Adipose tissue (tissue), 3 donors: Measurements from ENCODE around the gene APC2. TPM values are rescaled to one million over a fixed set of nuclear protein-coding genes. Genes with fewer than 3 reads are reported as not detected.

Source experiments
- H3K27ac ChIP-seq: one replicate; pipeline ENCODE4 v1.5.1; 2013; ENCODE audit warnings: low read depth, low read length
- WGBS, 3 donors: extraction: QIAGEN DNeasy Blood & Tissue Kit; methylation state at CpG; one replicate each; pipeline ENCODE4 v1.1.7; 2013; 5-methylcytosine and 5-hydroxymethylcytosine counted together
- polyA plus RNA-seq, 3 donors: library from polyadenylated mRNA; stranded (reverse); fragments of 200-250 nt; gene quantifications; one replicate each; pipeline ENCODE4 v1.2.3, GENCODE V29; 2013
- donor health status: healthy with polysubstance abuse.
- donor health status: Bipolar disorder and iron deficiency.
- donor health status: healthy.

APC2 gene
- polyA plus RNA-seq, 3 donors: 0.06 TPM; not detected in 1

DNA sequence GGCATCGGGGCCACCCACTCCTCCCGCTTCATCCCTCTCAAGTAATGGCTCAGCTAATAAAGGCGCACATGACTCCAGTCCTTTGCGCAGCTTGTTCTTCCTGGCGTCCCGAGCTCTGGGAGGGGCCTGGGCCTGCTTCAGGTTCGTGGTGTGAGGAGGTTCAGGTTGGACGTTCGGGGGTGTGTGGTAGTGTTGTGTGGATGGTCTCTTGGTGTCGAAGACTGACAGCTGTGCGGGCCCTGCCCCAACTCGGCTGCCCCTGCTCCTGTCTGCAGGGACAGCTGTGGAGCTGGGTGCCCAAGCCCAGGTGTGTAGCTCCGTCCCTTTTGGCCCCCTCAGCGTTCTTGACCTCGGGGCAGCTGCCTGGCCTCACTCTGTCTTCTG is 9.5 kb upstream of the APC2 start:
- WGBS, 3 donors: 82 to 91% (median 87%) methylated on average over 15 of the region's 15 CpGs
- H3K27ac ChIP-seq: no peak overlapping the region

DNA sequence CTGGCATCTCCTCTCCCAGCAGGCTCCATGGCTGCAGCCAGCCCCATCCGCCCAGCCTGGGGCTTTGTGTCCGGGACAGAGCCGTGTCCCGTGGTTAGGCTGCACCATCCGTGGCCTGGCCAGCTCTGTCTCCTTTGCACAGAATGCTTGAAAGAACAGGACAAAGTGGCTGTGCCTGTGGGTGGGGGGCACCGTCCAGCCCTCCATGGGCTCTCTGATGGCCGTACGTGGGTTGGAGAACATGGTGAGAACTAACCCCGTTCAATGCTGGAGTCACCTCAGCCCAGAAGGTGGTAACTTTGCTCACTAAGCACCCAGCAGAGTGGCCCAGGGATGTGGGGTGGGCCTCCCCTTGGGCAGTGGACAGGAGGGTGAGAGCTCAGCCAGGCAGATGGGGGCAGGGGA is 8.9 kb upstream of the APC2 start:
- 89 to 94% (median 94%) methylated on average over 9 of the region's 9 CpGs for WGBS, 3 donors
- no peak overlapping the region for H3K27ac ChIP-seq

DNA sequence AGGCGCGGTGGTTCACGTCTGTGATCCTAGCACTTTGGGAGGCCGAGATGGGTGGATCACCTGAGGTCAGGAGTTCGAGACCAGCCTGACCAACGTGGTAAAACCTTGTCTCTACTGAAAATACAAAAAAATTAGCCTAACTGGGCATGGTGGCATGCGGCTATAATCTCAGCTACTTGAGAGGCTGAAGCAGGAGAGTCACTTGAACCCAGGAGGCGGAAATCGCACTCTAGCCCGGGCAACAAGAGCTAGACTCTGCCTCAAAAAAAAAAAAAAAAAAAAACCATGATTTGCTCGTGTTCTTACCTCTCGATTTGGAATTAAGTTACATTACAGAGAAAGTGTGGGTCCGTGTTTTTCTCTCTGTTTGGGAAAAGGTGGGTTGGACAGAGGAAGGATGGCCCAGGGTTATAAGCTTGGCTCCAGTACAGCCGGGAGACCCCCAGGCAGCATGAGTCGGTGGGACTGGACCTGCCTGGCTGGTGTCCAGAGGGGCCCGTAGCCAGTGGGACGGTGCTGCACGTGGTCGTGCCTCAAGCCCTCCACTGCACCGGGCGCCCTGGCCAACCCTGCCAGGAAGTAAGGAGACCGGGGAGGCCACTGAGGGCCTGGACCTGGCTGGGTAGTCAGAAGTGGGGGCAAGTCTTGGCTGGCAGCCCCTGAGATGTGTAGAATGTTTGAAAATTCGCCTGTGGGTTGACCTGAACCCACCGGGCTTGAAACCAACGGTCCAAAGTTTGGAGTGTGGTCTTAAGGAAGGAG is 8.1 kb upstream of the APC2 start:
- 86 to 88% (median 86%) methylated on average over 25 of the region's 25 CpGs for WGBS, 3 donors
- no peak overlapping the region for H3K27ac ChIP-seq

DNA sequence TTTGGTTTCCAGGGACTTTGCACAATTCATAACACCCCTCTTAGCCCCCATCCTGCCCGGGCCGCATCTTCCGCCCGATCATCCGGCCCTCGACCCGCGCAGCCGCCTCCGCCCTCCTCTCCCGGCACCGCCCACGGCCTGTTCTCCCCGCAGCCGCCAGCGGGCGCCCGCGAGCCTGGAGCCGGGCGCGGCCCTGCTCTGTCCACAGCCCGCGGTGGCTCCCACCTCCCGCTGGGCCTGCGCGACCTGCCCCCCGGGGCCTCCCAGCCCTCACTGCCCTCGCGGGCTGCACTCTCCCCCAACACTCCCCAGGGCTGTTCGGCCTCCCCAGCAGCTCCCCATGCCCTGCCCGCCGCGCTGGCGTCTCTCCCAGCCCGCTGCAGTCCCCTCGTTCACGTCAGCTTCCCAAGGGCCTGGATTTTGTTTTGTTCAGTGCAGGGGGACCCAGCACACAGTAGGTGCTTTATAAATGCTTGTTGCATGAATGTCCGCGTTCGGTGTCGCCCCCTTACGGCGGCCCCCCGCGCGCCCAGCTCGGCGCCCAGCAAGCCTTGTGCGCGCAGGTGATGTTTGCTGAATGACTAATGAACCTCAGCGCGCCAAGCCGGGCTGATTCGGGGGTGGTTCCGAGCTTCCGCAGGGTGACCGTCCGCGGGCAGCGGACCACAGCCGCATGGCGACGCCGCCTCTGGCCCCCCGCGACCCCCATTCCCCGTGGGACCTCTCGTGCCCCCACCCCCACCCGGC is 4.6 kb upstream of the APC2 start:
- 1 to 2% (median 2%) methylated on average over 59 to 70 of the region's 70 CpGs for WGBS, 3 donors

GRCh38 chr19:1445932-1446712 is 3.8 kb upstream of the APC2 start:
- 0 to 2% (median 2%) methylated on average over 46 to 99 of the region's 99 CpGs for WGBS, 3 donors
- no peak overlapping the region for H3K27ac ChIP-seq

More for the DNA sequence above, 4.6 kb upstream of the APC2 start:
- H3K27ac ChIP-seq: no peak overlapping the region

DNA sequence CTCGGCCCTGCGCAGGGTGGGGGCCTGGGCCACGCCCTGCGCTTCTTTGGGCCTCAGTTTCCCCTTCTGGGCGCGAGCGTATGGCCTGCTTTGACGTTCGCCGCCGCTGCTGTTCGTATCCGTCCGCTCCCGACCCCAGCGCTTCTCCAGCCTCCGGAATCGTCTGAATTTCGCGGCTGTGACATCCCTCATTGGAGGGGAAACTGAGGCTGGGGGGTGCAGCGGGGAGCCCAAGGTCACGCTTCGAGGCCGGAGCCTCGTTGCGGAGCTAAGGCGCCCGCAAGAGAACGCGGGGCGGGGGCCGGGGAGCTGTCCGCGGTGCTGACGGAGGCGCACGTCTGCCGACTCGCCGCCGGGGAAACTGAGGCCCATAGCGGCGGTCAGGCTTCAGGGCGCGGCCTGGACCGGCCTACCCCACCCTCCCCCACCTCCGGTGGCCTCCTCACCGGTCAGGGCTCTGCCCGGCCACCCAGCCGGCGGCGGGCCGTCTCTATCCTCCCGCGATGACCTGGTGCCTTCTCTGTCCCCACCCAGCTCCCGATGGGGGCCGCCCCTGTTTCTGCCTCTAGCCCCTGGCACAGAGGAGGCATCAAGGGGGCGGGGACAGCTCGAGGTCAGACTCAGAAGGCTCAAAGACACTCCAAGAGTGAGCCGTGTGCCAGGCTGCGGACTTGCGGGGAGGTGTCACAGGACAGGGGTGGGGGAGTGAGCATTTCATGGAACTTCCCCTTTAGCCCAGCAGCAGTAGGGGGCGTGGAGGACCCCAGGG is 3.0 kb upstream of the APC2 start:
- WGBS, 3 donors: 3 to 4% (median 3%) methylated on average over 59 to 63 of the region's 63 CpGs
- no peak overlapping the region for H3K27ac ChIP-seq

GRCh38 chr19:1447504-1447903 is 2.4 kb upstream of the APC2 start:
- WGBS, 3 donors: 23 to 29% (median 28%) methylated on average over 4 of the region's 4 CpGs
- H3K27ac ChIP-seq: no peak overlapping the region

DNA sequence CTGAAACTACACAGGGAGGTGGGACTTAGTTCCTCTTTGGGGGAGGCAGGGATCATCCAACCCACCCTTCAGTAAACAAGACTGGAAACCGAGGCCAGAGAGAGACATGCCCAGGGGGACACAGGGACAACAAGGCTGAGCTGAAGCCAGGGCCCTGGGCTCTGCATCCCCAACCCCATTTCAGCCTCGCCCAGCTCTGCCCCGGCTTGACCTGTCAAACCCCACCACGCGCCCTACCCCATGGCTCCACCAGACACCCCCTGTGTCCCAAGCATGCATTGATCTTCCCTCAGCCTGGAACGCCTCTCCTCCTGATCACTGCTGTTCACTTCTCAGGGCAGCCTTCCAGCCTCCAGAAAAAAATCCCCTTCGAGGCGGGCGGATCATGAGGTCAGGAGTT is 2.0 kb upstream of the APC2 start:
- 77 to 85% (median 81%) methylated on average over 9 of the region's 9 CpGs for WGBS, 3 donors
- H3K27ac ChIP-seq: no peak overlapping the region

GRCh38 chr19:1450735-1451731 is 1.1 kb downstream of the APC2 start:
- H3K27ac ChIP-seq: no peak overlapping the region
- WGBS, 3 donors: 51 to 59% (median 55%) methylated on average over 20 to 22 of the region's 22 CpGs

DNA sequence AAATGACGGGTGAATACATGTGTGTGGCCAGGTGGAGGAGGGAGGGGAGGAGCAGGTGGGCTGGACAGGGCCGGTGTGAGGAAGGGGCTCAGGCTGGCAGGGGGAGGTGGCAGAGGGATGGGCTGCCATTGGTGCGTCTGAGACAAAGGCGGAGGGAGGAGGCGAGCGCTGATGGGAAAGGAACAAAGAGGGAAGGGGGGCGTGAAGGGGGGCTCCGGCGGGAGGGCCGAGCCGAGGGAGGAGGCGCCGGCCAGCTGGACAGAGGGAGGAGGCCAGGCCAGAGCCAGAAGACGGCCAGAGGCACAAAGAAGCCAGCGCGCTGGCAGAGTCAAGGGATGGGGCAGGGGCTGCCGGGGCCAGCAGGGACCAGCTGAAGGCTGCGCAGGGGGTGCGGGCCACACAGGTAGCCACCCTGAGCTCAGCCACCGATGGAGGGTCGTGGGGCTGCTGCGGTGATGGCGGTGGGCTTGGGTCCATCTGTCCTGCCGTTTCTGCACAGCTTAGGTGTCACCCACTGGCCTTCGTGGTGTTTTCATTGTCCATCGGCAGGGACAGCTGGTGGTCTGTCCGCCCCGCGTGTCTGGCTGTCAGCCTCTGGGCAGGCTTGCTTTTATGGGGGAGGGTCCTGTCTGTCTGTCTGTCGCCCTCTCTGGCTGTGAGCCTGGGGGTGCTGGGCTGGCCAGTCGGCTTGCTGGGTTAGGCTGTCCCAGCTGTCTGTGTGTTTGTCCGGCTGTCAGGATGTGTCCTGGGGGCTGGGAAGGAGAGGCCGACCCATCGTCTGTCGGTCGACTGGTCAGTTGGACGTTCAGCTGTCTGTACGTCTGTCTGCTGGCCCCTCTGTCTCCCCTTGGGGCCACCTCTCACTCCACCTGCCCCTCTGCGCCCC is 2.2 kb downstream of the APC2 start:
- 26 to 33% (median 30%) methylated on average over 31 to 39 of the region's 39 CpGs for WGBS, 3 donors
- H3K27ac ChIP-seq: no peak overlapping the region

- H3K27ac ChIP-seq: no peak overlapping the region
- 43 to 60% (median 48%) methylated on average over 26 to 30 of the region's 30 CpGs for WGBS, 3 donors
Measured at GRCh38 chr19:1452802-1453524, 3.0 kb downstream of the APC2 start.

DNA sequence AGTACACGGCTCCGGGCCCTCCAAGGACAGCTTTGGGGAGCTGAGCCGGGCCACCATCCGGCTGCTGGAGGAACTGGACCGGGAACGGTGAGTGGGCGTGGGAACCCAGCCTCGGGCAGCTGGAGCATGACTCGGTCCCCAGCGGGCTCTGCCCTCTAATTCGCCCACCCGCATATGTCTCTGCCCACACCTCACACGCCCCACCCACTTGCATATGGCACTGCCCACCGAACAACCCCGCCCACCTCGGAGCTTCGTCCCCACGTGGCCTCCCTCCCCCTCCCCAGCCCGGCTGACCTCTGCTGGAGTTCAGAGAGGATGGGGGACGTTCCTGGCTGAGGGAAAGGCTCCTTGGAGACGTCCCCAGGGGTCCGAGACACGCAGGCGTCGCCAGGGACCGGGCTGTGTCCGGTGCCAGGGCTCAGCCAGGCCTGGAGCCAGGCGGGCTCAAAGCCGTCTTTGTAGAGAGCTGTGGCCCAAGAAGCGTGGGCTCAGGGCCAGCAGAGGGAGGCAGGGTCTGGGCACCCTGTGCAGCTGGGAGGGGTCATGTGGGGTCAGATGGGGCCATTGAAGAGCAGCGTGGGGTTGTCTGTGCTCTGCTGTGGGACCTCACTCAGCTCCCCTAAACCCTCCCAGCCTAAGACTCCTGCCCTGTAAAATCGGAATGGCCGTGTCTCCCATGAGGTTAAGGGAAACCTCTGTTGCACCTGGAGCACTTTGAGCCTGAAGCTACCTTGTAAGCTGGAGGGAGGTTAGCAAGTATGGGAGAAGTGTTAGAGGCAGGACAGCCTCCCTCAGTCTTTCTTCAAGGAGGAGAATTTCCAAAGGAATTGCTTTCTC is 3.8 kb downstream of the APC2 start:
- H3K27ac ChIP-seq: no peak overlapping the region
- 13 to 29% (median 24%) methylated on average over 30 to 33 of the region's 33 CpGs for WGBS, 3 donors

DNA sequence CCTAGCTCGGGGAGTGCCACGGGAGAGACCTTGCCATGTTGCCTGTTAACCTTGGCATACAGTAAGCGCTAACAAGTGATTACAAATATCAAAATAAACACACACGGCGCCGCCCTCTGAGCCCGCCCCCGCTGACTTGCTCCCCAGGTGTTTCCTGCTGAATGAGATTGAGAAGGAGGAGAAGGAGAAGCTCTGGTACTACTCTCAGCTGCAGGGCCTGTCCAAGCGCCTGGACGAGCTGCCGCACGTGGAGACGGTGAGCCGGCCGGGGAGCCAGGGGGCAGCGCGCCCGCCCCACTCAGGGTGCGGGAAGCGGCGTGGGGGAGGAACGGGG is 5.0 kb downstream of the APC2 start:
- WGBS, 3 donors: 3 to 5% (median 4%) methylated on average over 20 to 22 of the region's 22 CpGs
- H3K27ac ChIP-seq: no peak overlapping the region

GRCh38 chr19:1455336-1456120 is 5.6 kb downstream of the APC2 start:
- no peak overlapping the region for H3K27ac ChIP-seq
- 4 to 6% (median 5%) methylated on average over 36 to 42 of the region's 42 CpGs for WGBS, 3 donors
